B cell (primary cell): Measurements from ENCODE around the gene ZFP64. TPM values are rescaled to one million over a fixed set of nuclear protein-coding genes. Genes with fewer than 3 reads are reported as not detected.

ENCODE experiments used
- ATAC-seq: fragments of 200-7000 bp; cut with Tn5 transposase; one replicate; pipeline ENCODE4 v1.10.0; 2021; ENCODE audit warnings: low read depth, mild to moderate bottlenecking, moderate number of reproducible peaks, moderate library complexity
- CTCF ChIA-PET: fragments of 350-600 bp; sonication (Branson Sonifier 250); formaldehyde crosslinking; loops from one replicate; lab custom pipeline; 2021; ENCODE audit warnings: antibody characterized with exemption, inconsistent platforms; lab: Charles Lee
- POLR2A ChIA-PET: fragments of 350-600 bp; sonication (Branson Sonifier 250); formaldehyde crosslinking; loops from one replicate; lab custom pipeline; 2021; ENCODE audit warnings: antibody characterized with exemption; lab: Charles Lee
- DNase-seq: peaks from one replicate; pipeline ENCODE4 v3.0.0; 2013
- H2AFZ ChIP-seq: 2 replicates; pipeline ENCODE4 v1.6.1; 2012; ENCODE audit warnings: mild to moderate bottlenecking, low read depth, low read length; ENCODE audit not compliant: insufficient read depth, poor library complexity, severe bottlenecking
- H3K27ac ChIP-seq, 2 donors: 1 replicate in 1 of 2; 2 replicates in 1 of 2; pipeline ENCODE4 v1.5.1; 2012 to 2013; ENCODE audit warnings: low read length in 2 of 2, mild to moderate bottlenecking in 2 of 2, moderate library complexity in 1 of 2
- H3K27me3 ChIP-seq, 4 experiments: fragments of 200-600 bp in 1 of 4; sonication (generic) in 1 of 4; replicated peaks in 1 of 4; 1 replicate in 2 of 4; 2 replicates in 2 of 4; pipeline versions ENCODE4 v1.6.1 to v1.7.0; 2013 to 2016; ENCODE audit warnings: low read length in 3 of 4, mild to moderate bottlenecking in 2 of 4, mixed read lengths in 1 of 4, moderate library complexity in 1 of 4; ENCODE audit not compliant: insufficient read depth in 4 of 4, control insufficient read depth in 3 of 4; ENCODE audit errors: control extremely low read depth in 1 of 4
- H3K36me3 ChIP-seq, 2 experiments: replicated peaks in 1 of 2; 1 replicate in 1 of 2; 2 replicates in 1 of 2; pipeline versions ENCODE4 v1.6.1 to v1.7.1; 2013; ENCODE audit warnings: low read length in 1 of 2; ENCODE audit not compliant: insufficient read depth in 2 of 2, control insufficient read depth in 1 of 2; ENCODE audit errors: control extremely low read depth in 1 of 2, extremely low read depth in 1 of 2
- H3K4me1 ChIP-seq, 2 donors: fragments of 200-600 bp in 1 of 2; sonication (generic) in 1 of 2; 1 replicate in 1 of 2; 2 replicates in 1 of 2; pipeline versions ENCODE4 v1.5.1 to v1.6.1; 2013 to 2017; ENCODE audit warnings: low read length in 2 of 2; ENCODE audit not compliant: control insufficient read depth in 2 of 2, insufficient read depth in 2 of 2
- H3K4me2 ChIP-seq: replicated peaks from 2 replicates; pipeline ENCODE3; 2012; ENCODE audit warnings: mild to moderate bottlenecking, low read depth, low read length; ENCODE audit not compliant: poor library complexity, severe bottlenecking
- H3K4me3 ChIP-seq, 5 experiments: fragments of 200-600 bp in 1 of 5; sonication (generic) in 1 of 5; 1 replicate in 3 of 5; 2 replicates in 2 of 5; pipeline versions ENCODE4 v1.5.1 to v1.7.0; 2011 to 2016; ENCODE audit warnings: low read length in 4 of 5, mild to moderate bottlenecking in 4 of 5, low read depth in 2 of 5, control low read depth in 1 of 5, moderate library complexity in 1 of 5; ENCODE audit not compliant: insufficient read depth in 1 of 5; ENCODE audit errors: control extremely low read depth in 1 of 5, extremely low read depth in 1 of 5
- H3K79me2 ChIP-seq: fragments of 200-600 bp; sonication (generic); one replicate; pipeline ENCODE4 v1.6.0; 2016; ENCODE audit warnings: low read length; ENCODE audit not compliant: control insufficient read depth, insufficient read depth
- H3K9ac ChIP-seq: fragments of 200-600 bp; sonication (generic); 2 replicates; pipeline ENCODE4 v1.6.1; 2017; ENCODE audit warnings: mild to moderate bottlenecking, low read length, moderate library complexity
- H3K9me3 ChIP-seq, 3 donors: one replicate each; pipeline versions ENCODE4 v1.6.1 to v1.7.1; 2013; ENCODE audit warnings: low read length in 2 of 3; ENCODE audit not compliant: control insufficient read depth in 2 of 3, insufficient read depth in 1 of 3; ENCODE audit errors: control extremely low read depth in 1 of 3
- H4K20me1 ChIP-seq: 2 replicates; pipeline ENCODE4 v1.6.0; 2012; ENCODE audit warnings: mild to moderate bottlenecking, low read length; ENCODE audit not compliant: insufficient read depth, control insufficient read depth, poor library complexity, severe bottlenecking
- H3K27ac Mint-ChIP-seq: one replicate; pipeline ENCODE4 v1.8.0; 2021; ENCODE audit warnings: mixed read lengths
- H3K27me3 Mint-ChIP-seq: one replicate; pipeline ENCODE4 v1.8.0; 2021; ENCODE audit warnings: mixed read lengths
- H3K4me1 Mint-ChIP-seq: one replicate; pipeline ENCODE4 v1.8.0; 2021; ENCODE audit warnings: mixed read lengths
- H3K4me3 Mint-ChIP-seq: one replicate; pipeline ENCODE4 v1.8.0; 2021; ENCODE audit warnings: mixed read lengths
- H3K9me3 Mint-ChIP-seq: one replicate; pipeline ENCODE4 v1.8.0; 2022; ENCODE audit warnings: mixed read lengths; ENCODE audit not compliant: insufficient read depth
- CTCF ChIP-seq: fragments of 200-600 bp; IDR thresholded peaks from one replicate; pipeline ENCODE4 v1.8.0; 2022; ENCODE audit warnings: antibody characterized with exemption, mild to moderate bottlenecking
- EZH2 ChIP-seq: IDR thresholded peaks from 2 replicates; pipeline ENCODE4 v1.6.1; 2012; ENCODE audit warnings: borderline replicate concordance, low read depth, mild to moderate bottlenecking, moderate library complexity, low read length; ENCODE audit not compliant: insufficient read depth, poor library complexity, severe bottlenecking
- WGBS: methylation state at CpG from one replicate; pipeline ENCODE4 v1.1.5; 2013; ENCODE audit warnings: missing lambda C conversion rate; ENCODE audit not compliant: insufficient coverage; 5-methylcytosine and 5-hydroxymethylcytosine counted together
- intact Hi-C: fragments of 100-400 bp; cut with micrococcal nuclease; formaldehyde crosslinking; loops from one replicate; pipeline ENCODE4 v1.10.0; 2022
- polyA plus RNA-seq: library from polyadenylated mRNA; depleted of rRNA; stranded (reverse); fragments of >200 nt; gene quantifications from 2 replicates; pipeline ENCODE4 v1.2.3, GENCODE V29; 2012
- total RNA-seq, 2 donors: library from RNA; stranded (reverse); fragments of 120-200 nt in 1 of 2; gene quantifications; 1 replicate in 1 of 2; 2 replicates in 1 of 2; pipeline versions ENCODE4 v1.2.3 to v1.2.4, GENCODE V29; 2013 to 2022

The ZFP64 gene
- total and polyA plus RNA-seq, 2 donors (not counting 1 experiment from before 2014, with no cell fraction given) = 14.2 to 15.1 TPM

GRCh38 chr20:52175840-52176239 is 15.7 kb downstream of the ZFP64 start:
- CTCF ChIA-PET = no interaction called here
- Mint-ChIP-seq H3K4me1 (peaks cover 36% of the 10 kb centered on the region), H3K27ac (no peak overlapping the region), H3K9me3 (no peaks in the 10 kb centered on the region), H3K4me3 (no peak overlapping the region), H3K27me3 (no peaks in the 10 kb centered on the region)
- WGBS = 100% methylated on average over 13 of the region's 18 CpGs
- no peaks in the 10 kb centered on the region for H3K27me3 ChIP-seq
- H3K4me3 ChIP-seq = no peak overlapping the region
- ATAC-seq = no peak
- POLR2A ChIA-PET = no interaction called here
- H2AFZ ChIP-seq = no peak overlapping the region
- no peak overlapping the region for H3K9ac ChIP-seq
- intact Hi-C loops = no loop called here
- TF ChIP-seq EZH2 = no peak
- H3K4me1 ChIP-seq = peaks cover 13 to 24% of the 10 kb centered on the region in 2 donors
- no peaks in the 10 kb centered on the region for H3K36me3 ChIP-seq
- H3K4me2 ChIP-seq = no peak overlapping the region
- no peak for DNase-seq
- H4K20me1 ChIP-seq = peaks cover 7% of the 10 kb centered on the region
- H3K27ac ChIP-seq = no peak overlapping the region
- peaks cover 20% of the 10 kb centered on the region for H3K79me2 ChIP-seq
- no peaks in the 10 kb centered on the region for H3K9me3 ChIP-seq

DNA sequence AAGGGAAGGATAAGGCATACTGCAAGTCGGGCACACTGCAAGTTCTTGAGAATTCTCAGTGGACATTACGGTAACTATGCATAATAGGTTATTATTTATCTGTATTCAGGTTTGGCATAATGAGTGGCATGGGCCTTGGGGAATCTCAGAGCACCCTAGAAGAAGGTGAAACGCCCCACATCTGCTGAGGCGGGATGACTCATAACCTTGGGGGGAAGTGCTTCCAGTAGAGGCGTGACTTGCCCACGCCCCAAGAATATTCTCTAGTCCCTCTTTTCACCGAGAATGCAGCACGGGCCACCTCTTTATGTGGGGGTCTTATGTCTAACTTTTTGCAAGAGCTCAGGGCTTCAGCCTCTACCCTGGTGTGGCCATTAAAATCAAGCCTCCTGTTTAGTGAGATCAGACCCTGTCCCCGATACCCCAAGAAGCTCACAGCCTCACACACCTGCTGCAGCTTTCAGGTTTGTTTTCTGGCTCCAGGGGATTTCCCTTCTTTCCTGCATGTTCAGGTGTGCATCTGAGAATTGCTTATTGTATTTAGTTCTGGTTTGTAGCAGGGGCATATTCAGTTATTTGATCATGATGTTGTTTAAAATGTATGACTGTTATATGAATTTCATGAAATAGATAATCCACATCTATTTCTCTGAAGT is 19.1 kb downstream of the ZFP64 start:
- Mint-ChIP-seq H3K27ac (peak overlapping the region; percentile 11), H3K27me3 (no peaks in the 10 kb centered on the region)
- no peak overlapping the region for H3K4me2 ChIP-seq

More for the DNA sequence above, 19.1 kb downstream of the ZFP64 start:
- DNase-seq (no peak), ATAC-seq (peak; percentile 78)
- no peak for TF ChIP-seq CTCF
- no peak for TF ChIP-seq EZH2
- whole genome bisulfite sequencing = 60% methylated on average over 1 of the region's 9 CpGs
- H4K20me1 ChIP-seq = no peaks in the 10 kb centered on the region
- H3K27me3 ChIP-seq = no peaks in the 10 kb centered on the region
- H2AFZ ChIP-seq = no peak overlapping the region
- H3K79me2 ChIP-seq = peaks cover 8% of the 10 kb centered on the region
- H3K9ac ChIP-seq = no peak overlapping the region
- ChIA-PET CTCF (interaction anchor here (0.6 kb wide), 1 partner anchor 54 kb away, joined by 3 read pairs; no protein-coding TSS in a partner anchor), POLR2A (no interaction called here)
- peak overlapping the region; percentile 9 for H3K4me3 Mint-ChIP-seq
- H3K36me3 ChIP-seq = peaks cover 0 to 4% of the 10 kb centered on the region in 2 experiments
- peaks cover 4 to 11% of the 10 kb centered on the region in 2 donors for H3K4me1 ChIP-seq
- H3K9me3 Mint-ChIP-seq = no peaks in the 10 kb centered on the region
- no peak overlapping the region for H3K27ac ChIP-seq
- peaks cover 24% of the 10 kb centered on the region for H3K4me1 Mint-ChIP-seq
- no peaks in the 10 kb centered on the region for H3K9me3 ChIP-seq
- intact Hi-C loops = no loop called here
- H3K4me3 ChIP-seq = no peak overlapping the region
